ENCODE results near the gene SAV1.

- TF ChIP-seq CTCF (conservative IDR thresholded peaks at IDR 0.05; ENCODE audit: low read length): no peak
- no peak for TF ChIP-seq EZH2phosphoT487 (IDR thresholded peaks at IDR 0.05; ENCODE audit: borderline replicate concordance)
These were observed 60.9 kb downstream of the SAV1 start for GRCh38 chr14:50607181-50607580.

All from Loucy (cell line).